ENCODE results near the gene KDM5C. TPM values are rescaled to one million over a fixed set of nuclear protein-coding genes. Genes with fewer than 3 reads are reported as not detected.
A peak's percentile ranks its signal among the peaks of the same experiment; 100 is the strongest.

KDM5C gene
- total and polyA plus RNA-seq, 9 of the 15 experiments (the other 6 are each of a cell fraction or from before 2014, with no cell fraction given), result 0.62 to 136 (median 52.4) TPM

GRCh38 chrX:53263597-53264094, 38.6 kb upstream of the KDM5C start (continued):
- TF ChIP-seq ZBTB9 (CRISPR knock-in tag; IDR thresholded peaks at IDR 0.05) (no peak), PREB (CRISPR knock-in tag; IDR thresholded peaks at IDR 0.05) (no peak), BRD9 (IDR thresholded peaks at IDR 0.05; ENCODE audit: low read depth, partially characterized antibody) (no peak), MAFG (tag; conservative IDR thresholded peaks at IDR 0.05) (peak; percentile 57), ZNF766 (CRISPR knock-in tag; conservative IDR thresholded peaks at IDR 0.05) (no peak), TCF7 (IDR thresholded peaks at IDR 0.05; ENCODE audit: borderline replicate concordance) (no peak), THAP7 (CRISPR knock-in tag; IDR thresholded peaks at IDR 0.05) (no peak), PHB2 (IDR thresholded peaks at IDR 0.05; ENCODE audit: low read depth) (no peak), CBX8 (IDR thresholded peaks at IDR 0.05; ENCODE audit: borderline replicate concordance, extremely low read depth, low read depth, low read length, poor library complexity, severe bottlenecking) (no peak), CTBP1 (IDR thresholded peaks at IDR 0.05; ENCODE audit: borderline replicate concordance) (peak; percentile 67; the same call in 1 of the 2 replicates), NRF1 (conservative IDR thresholded peaks at IDR 0.05 in 1 of 2, IDR thresholded peaks at IDR 0.05 in 1 of 2) (peak; percentile 24 to 30; a peak in 2 of 4 replicates), NFIX (CRISPR knock-in tag; IDR thresholded peaks at IDR 0.05; ENCODE audit: low read depth) (no peak), ZNF316 (IDR thresholded peaks at IDR 0.05) (peak; percentile 85), CC2D1A (IDR thresholded peaks at IDR 0.05) (no peak)
